CD4-positive, alpha-beta T cell treated with Interleukin-15 for 4 hours (primary cell): ENCODE results near the gene PSMD2.

Experiments used
- DNase-seq: peaks from one replicate; pipeline ENCODE4 v3.0.0-alpha.2; 2020; ENCODE audit warnings: low spot score

PSMD2 gene

DNA sequence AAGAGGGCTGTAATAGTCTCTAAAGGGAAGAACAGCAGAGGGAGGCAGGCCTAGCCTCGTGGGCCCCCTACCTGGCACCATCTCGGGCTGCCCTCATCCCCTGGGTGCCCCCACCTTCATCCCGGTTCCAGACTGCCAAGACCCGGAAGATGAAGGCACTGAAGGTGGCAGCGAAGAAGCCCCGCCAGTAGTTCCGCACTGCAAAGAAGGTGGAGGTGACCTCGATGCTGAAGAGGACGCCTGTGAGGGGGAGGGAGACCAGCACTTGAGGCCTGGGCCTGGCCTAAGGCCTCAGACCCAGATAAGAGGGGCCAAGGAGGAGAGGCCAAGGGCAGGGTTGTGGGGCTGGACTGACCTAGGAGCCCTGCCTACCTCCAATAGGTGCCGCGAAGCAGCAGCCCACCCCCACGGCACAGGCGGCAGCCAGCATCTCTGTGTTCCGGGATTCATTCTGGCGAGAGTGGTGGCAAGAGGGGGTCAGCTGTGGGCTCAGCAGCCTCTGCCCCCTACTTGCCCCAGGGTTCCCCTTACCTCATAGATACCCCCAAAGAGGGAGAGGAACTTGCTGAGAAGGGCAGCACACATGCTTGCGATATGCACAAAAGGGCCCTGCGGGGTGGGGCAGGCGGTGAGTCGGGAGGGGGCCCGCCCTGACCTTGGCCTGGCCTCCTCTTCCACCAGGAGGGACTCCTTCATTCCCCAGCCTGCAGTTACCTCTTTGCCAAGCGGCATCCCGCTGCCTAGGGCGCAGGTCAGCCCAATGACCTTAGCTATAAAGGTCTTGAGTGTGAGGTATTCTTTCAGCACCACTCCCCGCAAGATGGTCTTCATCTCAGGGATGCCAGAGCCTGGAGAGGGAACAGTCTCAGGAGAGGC is 58.4 kb downstream of the PSMD2 start:
- DNase-seq = no peak

DNA sequence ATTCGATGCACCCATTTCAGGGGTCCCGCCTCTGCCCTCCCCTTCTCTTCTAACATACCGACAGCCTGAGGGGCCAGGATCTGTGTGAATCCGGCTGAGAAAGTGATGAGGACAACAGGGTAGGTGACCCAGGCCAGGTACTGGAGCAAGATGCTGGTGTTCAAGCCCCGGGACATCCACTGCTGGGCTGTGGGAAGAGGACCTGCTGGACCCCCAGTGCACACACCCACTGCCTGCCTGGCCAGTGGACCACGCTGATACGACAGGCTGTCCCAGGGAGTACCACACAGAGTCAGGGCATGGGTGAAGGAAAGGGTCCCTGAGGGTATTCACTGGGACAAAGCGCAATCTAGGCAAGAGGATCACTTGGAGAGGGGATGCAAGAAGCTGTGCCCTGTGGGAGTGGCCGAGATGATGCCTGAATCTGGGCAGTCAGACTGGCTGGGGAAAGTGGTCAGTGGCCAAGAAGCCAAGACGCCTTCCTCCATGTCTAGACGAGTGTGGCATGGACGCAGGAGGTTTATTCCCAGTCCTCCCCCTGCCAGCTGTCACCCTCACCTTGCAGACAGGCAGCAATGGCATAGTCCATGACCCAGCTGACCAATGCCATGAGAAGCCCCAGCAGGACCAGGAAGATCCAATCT is 59.2 kb downstream of the PSMD2 start:
- no peak for DNase-seq
